ENCODE measurements around the gene TNFAIP1. TPM values are rescaled to one million over a fixed set of nuclear protein-coding genes. Genes with fewer than 3 reads are reported as not detected.
A peak's percentile ranks its signal among the peaks of the same experiment; 100 is the strongest.
"Not testable (repeated sequence)": the region's sequence is repeated elsewhere in the genome, so short reads cannot be mapped to it uniquely, and the experiment has no call there.

Gene TNFAIP1
- total RNA-seq: 10 to 100 TPM; 34.6 to 38.2 TPM
- long read RNA-seq, transcript TNFAIP1-201 (7 exons, 3,627 nt): major isoform, 16 of 52 reads
- long read RNA-seq, partial matches to known transcripts: 21 of 52 reads
- long read RNA-seq, other reads (novel, unspliced or antisense): 15 of 52 reads

DNA sequence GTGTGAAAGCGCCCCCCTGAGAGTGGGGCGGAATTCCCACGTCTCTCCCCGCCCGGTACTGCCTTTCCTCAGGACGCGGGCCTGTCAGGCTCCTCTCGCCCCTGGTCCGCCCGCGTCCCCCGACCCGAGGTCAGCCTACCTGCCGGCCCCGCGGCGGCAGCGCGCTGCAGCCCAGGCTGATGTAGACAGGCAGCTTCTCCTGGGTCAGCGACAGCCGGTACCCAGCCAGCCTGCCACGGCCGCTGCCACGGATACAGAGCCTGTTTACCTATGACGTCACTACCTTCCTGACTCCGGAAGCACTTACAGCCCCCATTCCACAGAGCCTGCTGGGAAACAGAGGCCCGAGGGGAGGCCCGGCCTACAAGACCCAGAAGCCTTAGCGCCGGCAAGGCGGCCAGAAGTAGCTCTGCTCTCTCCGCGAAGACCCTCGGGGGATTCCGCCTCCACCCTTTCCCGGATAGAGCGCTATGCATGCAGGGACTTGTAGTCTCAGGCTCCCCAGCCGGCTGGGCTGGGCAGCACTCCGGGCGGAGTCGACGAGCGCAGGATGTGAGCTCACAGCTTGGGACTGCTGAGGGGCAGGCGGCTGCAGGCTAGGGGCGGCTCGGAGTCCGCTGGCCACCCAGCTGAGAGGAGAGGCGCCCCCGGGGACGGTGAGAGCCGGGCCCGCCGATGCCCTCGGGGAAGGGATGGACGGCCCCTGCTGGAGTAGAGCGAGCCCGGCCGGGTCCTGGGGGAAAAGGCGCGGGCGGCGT is at the start of gene TNFAIP1, which contains the start of gene IFT20:
Gene TNFAIP1, plus strand, starts transcription at position 561 of the 758 bp plus-strand sequence. CDS start 3,761 bp downstream, outside the sequence.
Gene IFT20, minus strand, starts transcription at position 272 of the 758 bp plus-strand sequence. CDS start 3,487 bp downstream, outside the sequence.
- ATAC-seq: peak; percentile 92
- intact Hi-C loops (cut with DNase I, micrococcal nuclease): no loop called here
- DNase-seq: peak; percentile 96 to 100

- no peak for ATAC-seq
These were observed 49.6 kb upstream of the TNFAIP1 start for GRCh38 chr17:28285965-28286364.

DNA sequence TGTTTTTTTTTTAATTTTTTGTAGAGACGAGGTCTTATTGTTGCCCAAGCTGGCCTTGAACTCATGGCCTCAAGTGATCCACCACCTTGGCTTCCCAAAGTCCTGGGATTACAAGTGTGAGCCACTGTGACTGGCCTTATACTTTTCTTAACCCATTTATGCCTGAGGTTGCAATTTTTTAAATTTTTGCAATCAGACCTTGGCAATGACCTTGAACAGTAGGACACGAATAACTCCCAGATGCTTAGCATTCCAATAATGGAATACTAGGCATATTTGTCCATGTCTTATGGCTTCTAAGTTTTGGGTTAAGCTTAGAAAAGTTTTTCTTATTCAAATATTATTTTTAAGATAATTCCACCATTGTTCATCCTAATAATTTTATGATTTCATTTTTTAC is 44.9 kb upstream of the TNFAIP1 start:
- DNase-seq: no peak
- intact Hi-C loops (cut with DNase I, micrococcal nuclease): no loop called here
- no peak for ATAC-seq

More at GRCh38 chr17:28285965-28286364, 49.6 kb upstream of the TNFAIP1 start:
- intact Hi-C loops (cut with DNase I, micrococcal nuclease): no loop called here
- DNase-seq: no peak

- ATAC-seq (no peak), DNase-seq (no peak)
- intact Hi-C loops (cut with DNase I, micrococcal nuclease): no loop called here
These were observed 43.7 kb upstream of the TNFAIP1 start for GRCh38 chr17:28291780-28292330.

GRCh38 chr17:28292878-28293277 is 42.7 kb upstream of the TNFAIP1 start:
- intact Hi-C loops (cut with DNase I, micrococcal nuclease); ATAC-seq; DNase-seq: not testable (repeated sequence)

DNA sequence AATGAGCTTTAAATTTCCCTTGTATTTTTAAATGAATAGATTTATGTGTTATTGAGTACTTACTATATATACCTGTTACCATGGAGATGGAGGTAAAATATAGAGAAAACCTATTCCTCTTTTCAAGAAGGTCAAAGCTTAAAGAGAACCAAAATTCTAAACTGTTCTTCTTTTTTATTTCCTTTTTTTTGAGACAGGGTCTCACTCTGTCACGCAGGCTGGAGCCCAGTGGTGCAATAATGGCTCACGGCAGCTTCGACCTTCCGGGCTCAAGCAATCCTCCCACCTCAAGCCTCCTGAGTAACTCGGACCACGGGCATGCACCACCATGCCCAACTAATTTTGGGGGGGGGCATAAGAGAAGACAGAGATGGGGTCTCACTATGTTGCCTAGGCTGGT is 41.6 kb upstream of the TNFAIP1 start:
- intact Hi-C loops (cut with DNase I, micrococcal nuclease): no loop called here
- ATAC-seq (no peak), DNase-seq (no peak)

- no peak for DNase-seq
These were observed 39.6 kb upstream of the TNFAIP1 start for GRCh38 chr17:28295677-28296578.

GRCh38 chr17:28298449-28298848 is 37.1 kb upstream of the TNFAIP1 start:
- ATAC-seq: no peak
- DNase-seq: no peak
- intact Hi-C loops (cut with DNase I, micrococcal nuclease): no loop called here

More at GRCh38 chr17:28295677-28296578, 39.6 kb upstream of the TNFAIP1 start:
- no peak for ATAC-seq
- intact Hi-C loops (cut with DNase I, micrococcal nuclease): no loop called here

GRCh38 chr17:28306954-28307401 is 28.6 kb upstream of the TNFAIP1 start:
- no peak for ATAC-seq
- intact Hi-C loops (cut with DNase I, micrococcal nuclease): no loop called here
- no peak for DNase-seq

DNA sequence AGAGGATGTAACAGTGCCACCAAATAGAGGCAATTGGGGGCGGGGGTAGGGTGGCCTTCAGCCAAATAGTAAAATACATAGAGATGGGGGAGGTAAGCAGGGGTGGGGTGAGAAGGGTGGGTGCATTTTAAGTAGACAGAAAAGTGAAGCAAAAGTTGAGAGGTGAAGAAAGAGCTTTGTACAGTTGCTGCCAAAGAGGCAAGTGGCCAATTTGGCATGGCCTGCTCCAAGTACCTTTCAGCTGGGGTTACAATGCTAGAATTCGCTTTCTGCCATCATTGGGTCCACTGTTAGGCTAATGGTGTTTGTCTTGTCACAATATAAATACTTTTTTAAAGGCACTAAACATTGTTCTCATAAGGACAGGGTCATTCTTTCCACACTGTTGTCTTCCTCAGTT is 21.7 kb upstream of the TNFAIP1 start:
- ATAC-seq: no peak
- no peak for DNase-seq
- intact Hi-C loops (cut with DNase I, micrococcal nuclease): no loop called here

DNA sequence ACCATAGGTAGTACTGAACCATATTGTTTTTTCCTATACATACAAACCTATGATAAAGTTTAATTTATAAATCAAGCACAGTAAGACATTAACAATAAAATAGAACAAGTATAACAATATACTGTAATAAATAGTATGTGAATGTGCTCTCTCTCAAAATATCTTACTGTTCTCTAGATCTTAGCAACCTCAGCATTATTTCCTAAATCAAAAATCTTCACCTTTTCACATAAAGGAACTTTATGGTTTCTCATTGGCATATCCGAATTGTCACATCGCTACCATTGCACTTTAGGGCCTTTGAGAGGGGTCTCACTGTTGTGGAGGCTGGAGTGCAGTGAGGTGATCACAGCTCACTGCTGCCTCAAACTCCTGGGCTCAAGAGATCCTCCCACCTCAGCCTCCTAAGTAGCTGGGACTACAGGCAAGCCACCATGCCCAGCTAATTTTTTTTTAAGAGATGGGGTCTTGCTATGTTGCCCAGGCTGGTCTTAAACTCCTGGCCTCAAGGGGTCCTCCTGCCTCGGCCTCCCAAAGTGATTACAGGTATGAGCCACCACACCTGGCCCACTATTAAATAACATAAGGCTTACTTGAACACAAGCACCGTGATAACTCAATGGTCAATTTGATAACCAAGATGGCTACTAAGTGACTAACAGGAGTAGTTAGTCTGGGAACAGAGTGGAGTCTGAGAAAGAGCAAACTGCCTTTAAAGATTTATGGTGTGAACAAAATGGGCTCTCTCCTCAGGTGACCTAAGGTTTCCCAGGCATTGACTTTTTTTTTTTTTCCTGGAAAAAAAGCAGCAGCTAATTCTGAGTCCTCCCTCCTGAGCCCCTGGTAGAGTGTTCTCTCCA is 19.5 kb upstream of the TNFAIP1 start:
- DNase-seq (no peak), ATAC-seq (no peak)
- intact Hi-C loops (cut with DNase I, micrococcal nuclease): no loop called here

- intact Hi-C loops (cut with DNase I, micrococcal nuclease): no loop called here
- DNase-seq (no peak), ATAC-seq (no peak)
These were observed 18.2 kb upstream of the TNFAIP1 start for GRCh38 chr17:28317099-28317965.

GRCh38 chr17:28317966-28318758 is 17.4 kb upstream of the TNFAIP1 start:
- no peak for DNase-seq
- no peak for ATAC-seq
- intact Hi-C loops (cut with DNase I, micrococcal nuclease): no loop called here

DNA sequence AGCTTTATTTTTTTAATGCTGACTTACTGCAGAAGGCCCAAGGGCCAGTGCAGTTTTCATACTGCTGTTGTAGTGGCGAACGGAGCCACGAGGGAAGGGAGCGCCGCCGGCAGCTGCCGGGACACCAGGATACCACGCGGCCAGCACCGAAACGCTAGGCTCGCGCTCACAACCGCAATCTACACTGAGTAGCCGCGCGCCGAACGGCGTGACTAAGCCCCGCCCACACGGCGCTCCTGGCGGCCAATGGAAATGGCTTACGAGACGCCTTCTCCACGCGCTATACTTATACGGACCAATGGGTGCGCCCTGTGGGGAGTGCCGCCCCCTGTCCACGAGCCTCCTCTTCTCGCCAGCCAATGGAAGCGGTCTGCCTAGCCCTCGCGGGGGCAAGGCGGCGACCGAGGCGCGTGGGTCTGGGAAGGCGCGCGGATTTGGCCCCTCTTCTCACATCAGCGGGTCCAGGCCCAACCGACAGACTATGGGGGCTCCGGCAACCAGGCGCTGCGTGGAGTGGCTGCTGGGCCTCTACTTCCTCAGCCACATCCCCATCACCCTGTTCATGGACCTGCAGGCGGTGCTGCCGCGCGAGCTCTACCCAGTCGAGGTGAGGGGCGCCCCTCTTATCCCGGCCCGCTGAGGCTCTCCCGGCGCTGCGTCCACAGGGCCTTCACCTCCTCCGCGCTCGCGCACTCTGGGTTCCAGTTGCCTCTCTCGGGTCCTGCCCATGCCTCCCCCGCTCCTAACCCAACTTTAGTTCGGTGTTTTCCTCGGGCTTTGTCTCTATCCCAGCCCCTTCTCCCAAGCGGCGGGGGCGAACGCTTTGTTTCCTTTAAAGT is 16.6 kb upstream of the TNFAIP1 start, which contains the start of gene TMEM97:
Gene TMEM97, plus strand, starts transcription at position 442 of the 839 bp plus-strand sequence. Its CDS starts 40 bp downstream, at position 482.
- DNase-seq (peak; percentile 97 to 98), ATAC-seq (peak; percentile 97)
- intact Hi-C loops (cut with DNase I, micrococcal nuclease): no loop called here

DNA sequence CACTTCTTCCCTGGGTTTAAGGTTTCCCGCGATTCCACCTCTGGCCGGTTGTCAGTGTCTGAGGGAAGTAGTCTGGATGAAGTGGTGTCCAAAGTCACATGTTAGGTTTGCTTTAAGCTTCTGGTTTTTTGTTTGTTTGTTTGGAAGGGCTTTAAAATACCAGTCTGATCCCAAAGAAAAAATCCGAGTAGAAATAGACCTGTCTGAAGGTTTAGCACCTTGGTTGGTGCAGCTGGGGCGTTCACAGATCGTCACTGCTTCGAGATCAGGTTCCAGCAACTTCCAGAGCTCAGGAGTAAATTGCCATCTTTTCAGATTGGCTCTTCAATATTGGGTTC is 16.0 kb upstream of the TNFAIP1 start:
- ATAC-seq (peak; percentile 11), DNase-seq (no peak)
- intact Hi-C loops (cut with DNase I, micrococcal nuclease): no loop called here

Data from left colon (tissue), 2 donors.